Progenitor cell of endocrine pancreas (in vitro differentiated cells): ENCODE data around the gene NBR1. TPM values are rescaled to one million over a fixed set of nuclear protein-coding genes. Genes with fewer than 3 reads are reported as not detected.

Experiments used
- DNase-seq: peaks from one replicate; pipeline ENCODE4 v3.0.0; 2021; ENCODE audit warnings: low spot score; ENCODE audit not compliant: unreplicated experiment
- H3K27ac Mint-ChIP-seq: 2 replicates; pipeline ENCODE4 v1.8.0; 2021; ENCODE audit warnings: mild to moderate bottlenecking, moderate library complexity, mixed read lengths
- H3K27me3 Mint-ChIP-seq: 2 replicates; pipeline ENCODE4 v1.8.0; 2021; ENCODE audit warnings: mixed read lengths
- H3K36me3 Mint-ChIP-seq: 2 replicates; pipeline ENCODE4 v1.8.0; 2022; ENCODE audit warnings: mixed read lengths; ENCODE audit not compliant: insufficient read depth
- H3K4me1 Mint-ChIP-seq: 2 replicates; pipeline ENCODE4 v1.8.0; 2021; ENCODE audit warnings: low read depth, mixed read lengths
- H3K4me3 Mint-ChIP-seq: 2 replicates; pipeline ENCODE4 v1.8.0; 2021; ENCODE audit warnings: low read depth, mild to moderate bottlenecking, moderate library complexity, mixed read lengths
- H3K9me3 Mint-ChIP-seq: 2 replicates; pipeline ENCODE4 v1.8.0; 2021; ENCODE audit warnings: low read depth, mixed read lengths
- total RNA-seq: library from RNA; stranded (reverse); gene quantifications from 2 replicates; pipeline ENCODE4 v1.2.1, GENCODE V29; 2021
- TF ChIP-seq, protein P1 (sequence below): fragments of 200-600 bp; sonication (generic); IDR thresholded peaks from one replicate; pipeline ENCODE4 v1.5.0; 2021; ENCODE audit warnings: antibody characterized with exemption, mild to moderate bottlenecking; ENCODE audit not compliant: unreplicated experiment

Gene NBR1
- total RNA-seq, 1 donor from 2014 or later = 59.5 TPM

DNA sequence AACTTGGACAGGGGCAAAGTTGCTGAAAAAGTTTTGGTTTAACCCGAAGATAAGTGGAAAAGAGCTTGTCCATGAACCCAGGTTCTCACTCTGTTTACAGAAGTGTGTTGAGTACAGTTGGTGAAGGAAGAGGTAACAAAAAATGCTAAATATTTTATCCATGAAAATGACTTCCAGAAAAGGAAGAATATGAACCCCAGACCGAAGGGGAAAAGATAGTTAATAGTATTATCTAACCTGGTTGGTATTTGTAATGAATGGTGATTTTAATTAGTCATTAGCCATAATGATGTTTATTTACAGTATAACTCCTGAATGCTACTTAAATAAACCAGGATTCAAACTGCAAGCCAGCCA is 40.1 kb downstream of the NBR1 start:
- Mint-ChIP-seq H3K4me1 (peaks cover 16% of the 10 kb centered on the region), H3K27me3 (no peaks in the 10 kb centered on the region), H3K27ac (no peak overlapping the region), H3K36me3 (peaks cover 17% of the 10 kb centered on the region), H3K4me3 (peak overlapping the region; percentile 89), H3K9me3 (no peaks in the 10 kb centered on the region)
- TF ChIP-seq, protein P1, sequence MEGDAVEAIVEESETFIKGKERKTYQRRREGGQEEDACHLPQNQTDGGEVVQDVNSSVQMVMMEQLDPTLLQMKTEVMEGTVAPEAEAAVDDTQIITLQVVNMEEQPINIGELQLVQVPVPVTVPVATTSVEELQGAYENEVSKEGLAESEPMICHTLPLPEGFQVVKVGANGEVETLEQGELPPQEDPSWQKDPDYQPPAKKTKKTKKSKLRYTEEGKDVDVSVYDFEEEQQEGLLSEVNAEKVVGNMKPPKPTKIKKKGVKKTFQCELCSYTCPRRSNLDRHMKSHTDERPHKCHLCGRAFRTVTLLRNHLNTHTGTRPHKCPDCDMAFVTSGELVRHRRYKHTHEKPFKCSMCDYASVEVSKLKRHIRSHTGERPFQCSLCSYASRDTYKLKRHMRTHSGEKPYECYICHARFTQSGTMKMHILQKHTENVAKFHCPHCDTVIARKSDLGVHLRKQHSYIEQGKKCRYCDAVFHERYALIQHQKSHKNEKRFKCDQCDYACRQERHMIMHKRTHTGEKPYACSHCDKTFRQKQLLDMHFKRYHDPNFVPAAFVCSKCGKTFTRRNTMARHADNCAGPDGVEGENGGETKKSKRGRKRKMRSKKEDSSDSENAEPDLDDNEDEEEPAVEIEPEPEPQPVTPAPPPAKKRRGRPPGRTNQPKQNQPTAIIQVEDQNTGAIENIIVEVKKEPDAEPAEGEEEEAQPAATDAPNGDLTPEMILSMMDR = no peak
- DNase-seq = no peak

DNA sequence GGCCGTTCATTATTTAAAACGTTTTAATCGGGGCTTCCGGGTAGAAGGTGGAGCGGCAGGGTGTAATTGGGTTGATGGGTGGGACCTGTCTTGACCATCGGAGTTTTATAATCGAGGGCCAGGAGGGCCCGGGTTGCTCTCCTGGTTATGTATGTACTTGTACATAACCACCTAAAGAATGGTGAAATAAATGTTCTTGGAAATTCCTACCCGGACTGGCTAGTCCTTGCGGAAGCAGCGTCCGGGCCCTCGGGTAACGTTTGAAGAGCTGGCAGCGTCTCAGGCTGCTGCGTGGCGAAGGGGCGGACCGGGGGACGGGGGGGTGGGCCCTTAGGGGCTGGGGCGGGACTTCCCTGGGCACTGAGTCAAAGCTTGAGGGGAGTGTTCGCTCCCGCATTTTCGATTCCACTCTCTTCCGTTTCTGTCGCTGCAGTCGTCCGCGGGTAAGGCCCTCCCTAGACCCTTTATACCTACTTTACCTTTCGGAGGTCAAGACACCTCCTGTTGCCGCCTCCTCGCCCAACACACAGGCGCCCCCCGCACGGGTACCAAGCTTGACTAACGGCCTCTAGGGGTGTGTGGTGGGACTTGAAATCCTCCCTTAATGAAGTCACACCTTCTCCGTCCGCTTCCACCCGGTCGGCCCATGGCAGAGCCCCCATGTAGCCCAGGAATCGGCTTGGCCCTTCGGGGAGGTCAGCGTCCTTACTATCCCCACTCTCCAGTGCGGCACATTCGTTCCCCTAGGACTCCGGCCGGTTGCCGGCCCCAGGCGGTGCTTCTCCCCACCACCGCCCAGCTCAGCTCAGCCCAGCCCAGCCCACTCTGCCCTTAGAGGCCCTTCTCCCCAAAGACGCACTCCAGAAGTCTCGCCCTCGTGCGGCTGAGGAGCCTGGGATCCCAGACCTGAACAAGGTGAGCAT is 40.7 kb downstream of the NBR1 start, which contains the start of gene TMEM106A:
Gene TMEM106A (plus strand): TSS at position 396 of the 923 bp plus-strand sequence. CDS start 1,167 bp downstream, outside the sequence.
- H3K4me3 Mint-ChIP-seq = peak within 1 kb of the TSS; percentile 89
- H3K36me3 Mint-ChIP-seq = peaks cover 16% of the 10 kb centered on the region
- no peaks in the 10 kb centered on the region for H3K9me3 Mint-ChIP-seq
- TF ChIP-seq, protein P1 = peak; percentile 50
- peak within 1 kb of the TSS; percentile 96 for H3K27ac Mint-ChIP-seq
- no peaks in the 10 kb centered on the region for H3K27me3 Mint-ChIP-seq
- H3K4me1 Mint-ChIP-seq = peaks cover 19% of the 10 kb centered on the region
- DNase-seq = peak; percentile 32

DNA sequence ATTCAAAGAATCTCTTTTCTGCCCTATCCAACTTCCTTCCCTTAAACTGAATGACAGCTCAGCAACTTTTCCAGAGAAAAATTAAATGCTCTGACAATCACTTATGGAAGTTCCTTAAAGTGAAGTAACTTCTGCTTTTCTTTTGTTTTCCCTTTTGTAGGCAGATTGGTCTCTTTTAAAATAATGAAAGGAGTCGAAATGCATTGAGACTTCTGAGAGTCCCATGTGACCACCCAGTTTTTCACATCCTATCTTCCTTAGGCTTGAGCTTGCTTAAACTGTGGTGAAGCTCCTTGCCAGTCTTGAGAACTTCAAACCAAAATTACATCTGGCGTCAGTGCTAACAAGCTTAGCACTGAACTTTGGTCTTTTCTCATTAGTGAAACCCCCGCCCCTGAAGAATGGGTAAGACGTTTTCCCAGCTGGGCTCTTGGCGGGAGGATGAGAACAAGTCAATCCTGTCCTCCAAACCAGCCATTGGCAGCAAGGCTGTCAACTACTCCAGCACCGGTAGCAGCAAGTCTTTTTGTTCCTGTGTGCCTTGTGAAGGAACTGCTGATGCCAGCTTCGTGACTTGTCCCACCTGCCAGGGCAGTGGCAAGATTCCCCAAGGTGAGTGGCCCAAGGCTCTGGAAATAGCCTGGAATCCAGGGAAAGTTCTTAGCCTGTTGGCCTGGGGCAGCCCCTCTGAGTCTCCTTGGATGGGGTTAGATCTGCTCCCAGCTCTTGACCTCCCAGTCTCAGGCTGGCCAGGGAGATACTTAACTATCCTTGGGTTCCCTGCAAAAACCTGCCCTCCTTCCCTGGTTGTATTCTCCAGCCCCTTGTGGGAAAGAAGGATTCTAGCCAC is 41.9 kb downstream of the NBR1 start:
- Mint-ChIP-seq H3K4me3 (peak overlapping the region; percentile 89), H3K27me3 (no peaks in the 10 kb centered on the region), H3K4me1 (peaks cover 20% of the 10 kb centered on the region), H3K27ac (no peak overlapping the region), H3K9me3 (no peaks in the 10 kb centered on the region), H3K36me3 (peaks cover 12% of the 10 kb centered on the region)
- TF ChIP-seq, protein P1 = no peak
- DNase-seq = no peak

DNA sequence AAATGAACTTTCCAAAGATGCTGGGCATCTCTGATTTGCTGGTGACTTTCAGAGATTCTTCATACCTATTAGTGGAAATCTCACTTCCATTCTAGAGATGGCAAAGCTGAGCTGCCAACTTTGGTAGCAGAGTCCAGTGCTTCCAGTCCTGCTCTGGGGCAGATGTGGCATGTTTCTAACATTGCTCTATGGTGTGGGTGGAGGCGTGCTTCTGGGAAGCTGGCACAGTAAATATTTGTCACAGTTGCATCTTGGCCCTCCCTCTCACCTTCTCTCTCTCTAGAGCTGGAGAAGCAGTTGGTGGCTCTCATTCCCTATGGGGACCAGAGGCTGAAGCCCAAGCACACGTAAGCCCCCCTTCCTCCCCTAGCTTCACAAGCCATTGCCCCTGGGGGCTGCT is 42.5 kb downstream of the NBR1 start:
- H3K4me1 Mint-ChIP-seq = peaks cover 20% of the 10 kb centered on the region
- no peak overlapping the region for H3K27ac Mint-ChIP-seq
- no peak overlapping the region for H3K4me3 Mint-ChIP-seq
- no peak for DNase-seq
- no peaks in the 10 kb centered on the region for H3K9me3 Mint-ChIP-seq
- H3K36me3 Mint-ChIP-seq = peaks cover 7% of the 10 kb centered on the region
- TF ChIP-seq, protein P1 = no peak
- no peaks in the 10 kb centered on the region for H3K27me3 Mint-ChIP-seq

DNA sequence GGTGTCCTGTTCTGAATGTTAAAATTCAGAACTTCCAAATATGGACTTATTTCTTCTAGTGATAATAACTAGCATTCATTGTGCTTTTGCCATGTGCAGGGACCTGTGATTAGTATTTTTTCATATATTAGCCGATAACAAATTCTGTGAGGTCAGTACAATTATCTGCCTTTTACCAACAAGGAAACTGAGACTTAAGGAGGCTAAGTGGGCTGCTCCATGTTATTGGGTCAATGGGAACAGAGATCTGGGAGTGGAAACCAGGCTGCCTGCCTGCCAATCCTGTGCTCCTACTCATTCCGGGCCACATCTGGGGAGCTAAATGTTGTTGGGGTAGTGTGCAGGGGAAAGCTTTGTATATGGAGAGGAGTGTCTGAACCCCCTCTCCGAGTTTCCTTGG is 44.3 kb downstream of the NBR1 start:
- TF ChIP-seq, protein P1 = no peak
- Mint-ChIP-seq H3K36me3 (peaks cover 2% of the 10 kb centered on the region), H3K4me1 (peaks cover 20% of the 10 kb centered on the region), H3K27me3 (no peaks in the 10 kb centered on the region), H3K27ac (no peak overlapping the region), H3K4me3 (no peak overlapping the region), H3K9me3 (no peaks in the 10 kb centered on the region)
- no peak for DNase-seq
